Measurements from ENCODE around the gene LIN37. TPM values are rescaled to one million over a fixed set of nuclear protein-coding genes. Genes with fewer than 3 reads are reported as not detected.

Gene LIN37
- total and polyA plus RNA-seq, 2 donors (not counting 3 experiments of a cell fraction or from before 2014, with no cell fraction given) = 11.3 to 21.4 TPM

DNA sequence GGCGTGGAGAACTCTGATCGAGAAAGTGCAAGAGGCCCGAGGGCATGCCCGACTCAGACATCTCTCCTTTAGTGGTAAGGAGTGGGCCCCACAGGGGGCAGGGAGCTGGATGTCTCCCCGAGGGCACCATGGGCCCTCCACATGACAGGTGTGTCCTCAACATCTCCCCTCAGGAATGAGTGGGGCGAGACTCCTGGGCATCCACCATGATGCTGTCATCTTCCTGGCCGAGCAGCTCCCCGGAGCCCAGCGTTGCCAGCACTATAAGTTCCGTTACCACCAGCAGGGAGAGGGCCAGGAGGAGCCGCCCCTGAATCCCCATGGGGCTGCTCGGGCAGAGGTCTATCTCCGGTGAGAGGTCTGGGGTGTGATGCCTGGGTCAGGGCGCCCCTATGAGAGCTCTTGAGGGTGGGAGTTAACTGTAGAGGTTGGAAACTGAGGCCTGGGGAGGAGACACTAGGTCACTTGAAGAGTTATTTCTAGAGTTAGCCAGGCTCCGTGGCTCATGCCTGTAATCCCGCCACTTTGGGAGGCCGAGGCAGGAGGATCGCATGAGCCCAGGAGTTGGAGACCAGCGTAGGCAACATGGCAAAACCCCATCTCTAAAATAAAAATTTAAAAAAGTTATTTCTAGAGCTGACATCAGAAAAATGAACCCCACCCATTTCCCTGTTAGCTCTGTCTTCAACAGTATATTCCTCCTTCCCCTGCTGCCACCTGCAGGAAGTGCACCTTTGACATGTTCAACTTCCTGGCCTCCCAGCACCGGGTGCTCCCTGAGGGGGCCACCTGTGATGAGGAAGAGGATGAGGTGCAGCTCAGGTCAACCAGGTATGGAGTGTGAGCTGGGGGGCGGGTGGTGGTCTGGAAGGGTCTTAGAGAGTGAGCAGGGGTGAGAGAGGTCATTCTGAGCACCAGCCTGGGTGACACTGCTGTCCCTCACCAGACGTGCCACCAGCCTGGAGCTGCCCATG lies 11.2 kb upstream of the LIN37 start:
- peaks cover 9 to 41% of the 10 kb centered on the region in 2 experiments for H3K36me3 ChIP-seq (ENCODE audit: control insufficient read depth in 2 of 2, extremely low read depth in 1 of 2, insufficient read depth in 2 of 2, low read length in 2 of 2)
- no peaks in the 10 kb centered on the region for H4K20me1 ChIP-seq (replicated peaks; ENCODE audit: control insufficient read depth, extremely low read depth, insufficient read depth, low read length)
- POLR2A ChIA-PET = no interaction called here
- H3K27me3 ChIP-seq (ENCODE audit: control insufficient read depth in 2 of 2, insufficient read depth in 2 of 2, low read length in 2 of 2) = no peaks in the 10 kb centered on the region
- H3K9ac ChIP-seq (replicated peaks; ENCODE audit: extremely low read depth, insufficient read depth, low read length) = no peak overlapping the region
- H3K4me2 ChIP-seq (ENCODE audit: insufficient read depth, low read length) = no peak overlapping the region
- H3K9me3 ChIP-seq (replicated peaks; ENCODE audit: control insufficient read depth, insufficient read depth, low read length) = no peaks in the 10 kb centered on the region
- TF ChIP-seq, protein P1, sequence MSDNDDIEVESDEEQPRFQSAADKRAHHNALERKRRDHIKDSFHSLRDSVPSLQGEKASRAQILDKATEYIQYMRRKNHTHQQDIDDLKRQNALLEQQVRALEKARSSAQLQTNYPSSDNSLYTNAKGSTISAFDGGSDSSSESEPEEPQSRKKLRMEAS (IDR thresholded peaks at IDR 0.05; ENCODE audit: insufficient read depth, insufficient read length) = no peak
- no peak for TF ChIP-seq POLR2A (IDR thresholded peaks at IDR 0.05; ENCODE audit: low read depth, low read length)
- H3K27ac ChIP-seq (ENCODE audit: insufficient read depth, low read depth, low read length) = no peak overlapping the region
- dilution Hi-C loops (cut with MboI; ENCODE audit: extremely low pct_ligation_motif_present, low sequenced_read_pairs) (no loop called here), intact Hi-C loops (cut with micrococcal nuclease) (no loop called here)
- H3K79me2 ChIP-seq (ENCODE audit: control insufficient read depth, insufficient read depth, low read length) = no peaks in the 10 kb centered on the region
- H3K4me3 ChIP-seq (replicated peaks in 1 of 3; ENCODE audit: insufficient read depth in 1 of 3, low read depth in 1 of 3, low read length in 3 of 3) = no peak overlapping the region
- FAIRE-seq (no peak), DNase-seq (ENCODE audit: low read depth, low spot score) (no peak)
- H3K9me1 ChIP-seq (replicated peaks; ENCODE audit: control insufficient read depth, extremely low read depth, insufficient read depth, low read length) = no peaks in the 10 kb centered on the region
- no peak overlapping the region for H2AFZ ChIP-seq (ENCODE audit: low read depth, low read length)
- peaks cover 11% of the 10 kb centered on the region for H3K4me1 ChIP-seq (ENCODE audit: control insufficient read depth, extremely low read depth, insufficient read depth, low read length)
- CTCF ChIA-PET = interaction anchor here (1.0 to 1.8 kb wide), 2 partner anchors 11 to 42 kb away, joined by 3 to 4 read pairs; partner anchors contain the start of gene LIN37
- BruUV-seq (replicated peaks) = no TSS peak

DNA sequence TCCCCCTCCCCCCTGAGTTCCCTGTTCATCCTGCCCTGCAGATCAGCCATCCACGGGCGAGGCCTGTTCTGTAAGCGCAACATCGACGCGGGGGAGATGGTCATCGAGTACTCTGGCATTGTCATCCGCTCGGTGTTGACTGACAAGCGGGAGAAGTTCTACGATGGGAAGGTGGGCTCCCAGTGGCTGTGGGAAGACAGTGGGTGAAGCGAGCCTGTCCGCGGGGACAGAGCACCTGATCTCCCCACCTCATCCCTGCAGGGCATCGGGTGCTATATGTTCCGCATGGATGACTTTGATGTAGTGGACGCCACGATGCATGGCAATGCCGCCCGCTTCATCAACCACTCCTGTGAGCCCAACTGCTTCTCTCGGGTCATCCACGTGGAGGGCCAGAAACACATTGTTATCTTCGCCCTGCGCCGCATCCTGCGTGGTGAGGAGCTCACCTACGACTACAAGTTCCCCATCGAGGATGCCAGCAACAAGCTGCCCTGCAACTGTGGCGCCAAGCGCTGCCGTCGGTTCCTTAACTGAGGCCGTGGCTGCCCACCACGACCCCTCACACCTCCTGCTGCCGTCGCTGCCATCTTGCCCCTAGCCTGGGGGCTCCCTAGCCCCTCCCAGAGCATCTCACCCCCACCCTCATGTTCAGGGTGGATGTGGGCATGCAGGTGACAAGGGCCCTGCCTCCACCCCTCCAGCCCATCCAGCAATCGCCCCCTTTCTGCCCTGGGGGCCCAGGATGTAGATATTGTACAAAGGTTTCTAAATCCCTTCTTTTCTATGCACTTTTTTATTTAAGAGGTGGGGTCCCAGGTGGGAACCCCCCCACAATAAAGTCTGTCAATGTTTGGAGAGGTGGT lies 10.1 kb upstream of the LIN37 start:
- no peak overlapping the region for H3K4me3 ChIP-seq (replicated peaks in 1 of 3; ENCODE audit: insufficient read depth in 1 of 3, low read depth in 1 of 3, low read length in 3 of 3)
- H3K27me3 ChIP-seq (ENCODE audit: control insufficient read depth in 2 of 2, insufficient read depth in 2 of 2, low read length in 2 of 2) = no peaks in the 10 kb centered on the region
- H3K4me1 ChIP-seq (ENCODE audit: control insufficient read depth, extremely low read depth, insufficient read depth, low read length) = peaks cover 11% of the 10 kb centered on the region
- H3K79me2 ChIP-seq (ENCODE audit: control insufficient read depth, insufficient read depth, low read length) = no peaks in the 10 kb centered on the region
- dilution Hi-C loops (cut with MboI; ENCODE audit: extremely low pct_ligation_motif_present, low sequenced_read_pairs) = no loop called here
- no peak overlapping the region for H3K9ac ChIP-seq (replicated peaks; ENCODE audit: extremely low read depth, insufficient read depth, low read length)
- no peaks in the 10 kb centered on the region for H3K9me3 ChIP-seq (replicated peaks; ENCODE audit: control insufficient read depth, insufficient read depth, low read length)
- H2AFZ ChIP-seq (ENCODE audit: low read depth, low read length) = no peak overlapping the region
- no peaks in the 10 kb centered on the region for H3K9me1 ChIP-seq (replicated peaks; ENCODE audit: control insufficient read depth, extremely low read depth, insufficient read depth, low read length)
- no peak overlapping the region for H3K27ac ChIP-seq (ENCODE audit: insufficient read depth, low read depth, low read length)
- H3K4me2 ChIP-seq (ENCODE audit: insufficient read depth, low read length) = no peak overlapping the region
- H4K20me1 ChIP-seq (replicated peaks; ENCODE audit: control insufficient read depth, extremely low read depth, insufficient read depth, low read length) = no peaks in the 10 kb centered on the region
- TF ChIP-seq GATA2 (IDR thresholded peaks at IDR 0.05; ENCODE audit: insufficient read depth, insufficient read length, low read depth, low read length) (no peak), FOS (IDR thresholded peaks at IDR 0.05; ENCODE audit: borderline replicate concordance, insufficient read depth, low read length) (no peak), POLR2AphosphoS5 (IDR thresholded peaks at IDR 0.05; ENCODE audit: insufficient read depth, low read depth, low read length) (no peak), POLR2A (IDR thresholded peaks at IDR 0.05; ENCODE audit: low read depth, low read length) (no peak), JUN (IDR thresholded peaks at IDR 0.05; ENCODE audit: borderline replicate concordance, insufficient read depth, insufficient read length, low read depth) (no peak), MYC (IDR thresholded peaks at IDR 0.05; ENCODE audit: low read depth, low read length) (no peak), EZH2 (IDR thresholded peaks at IDR 0.05; ENCODE audit: borderline replicate concordance, low read depth, low read length, severe bottlenecking) (no peak)
- TF ChIP-seq, protein P1 (IDR thresholded peaks at IDR 0.05; ENCODE audit: insufficient read depth, insufficient read length) = no peak
- TF ChIP-seq, protein P2, sequence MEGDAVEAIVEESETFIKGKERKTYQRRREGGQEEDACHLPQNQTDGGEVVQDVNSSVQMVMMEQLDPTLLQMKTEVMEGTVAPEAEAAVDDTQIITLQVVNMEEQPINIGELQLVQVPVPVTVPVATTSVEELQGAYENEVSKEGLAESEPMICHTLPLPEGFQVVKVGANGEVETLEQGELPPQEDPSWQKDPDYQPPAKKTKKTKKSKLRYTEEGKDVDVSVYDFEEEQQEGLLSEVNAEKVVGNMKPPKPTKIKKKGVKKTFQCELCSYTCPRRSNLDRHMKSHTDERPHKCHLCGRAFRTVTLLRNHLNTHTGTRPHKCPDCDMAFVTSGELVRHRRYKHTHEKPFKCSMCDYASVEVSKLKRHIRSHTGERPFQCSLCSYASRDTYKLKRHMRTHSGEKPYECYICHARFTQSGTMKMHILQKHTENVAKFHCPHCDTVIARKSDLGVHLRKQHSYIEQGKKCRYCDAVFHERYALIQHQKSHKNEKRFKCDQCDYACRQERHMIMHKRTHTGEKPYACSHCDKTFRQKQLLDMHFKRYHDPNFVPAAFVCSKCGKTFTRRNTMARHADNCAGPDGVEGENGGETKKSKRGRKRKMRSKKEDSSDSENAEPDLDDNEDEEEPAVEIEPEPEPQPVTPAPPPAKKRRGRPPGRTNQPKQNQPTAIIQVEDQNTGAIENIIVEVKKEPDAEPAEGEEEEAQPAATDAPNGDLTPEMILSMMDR (IDR thresholded peaks at IDR 0.05; ENCODE audit: extremely low read depth in 1 of 2, insufficient read depth in 1 of 2, low read depth in 1 of 2, low read length in 2 of 2) = no peak
- FAIRE-seq = no peak
- H3K36me3 ChIP-seq (ENCODE audit: control insufficient read depth in 2 of 2, extremely low read depth in 1 of 2, insufficient read depth in 2 of 2, low read length in 2 of 2) = peaks cover 7 to 39% of the 10 kb centered on the region in 2 experiments
- no peak for DNase-seq (ENCODE audit: low read depth, low spot score)
- TSS peak; percentile 68 for BruUV-seq (replicated peaks)
- ChIA-PET POLR2A (no interaction called here), CTCF (interaction anchor here (1.0 kb wide), 1 partner anchor 10 kb away, joined by 3 read pairs; the partner anchor contains the start of gene LIN37)
- intact Hi-C loops (cut with micrococcal nuclease) = no loop called here

Data from endothelial cell of umbilical vein (primary cell).